SK-N-SH treated with all-trans-retinoic acid at 6 μM for 48 hours (cell line): Measurements from ENCODE around the gene UST.
A peak's percentile ranks its signal among the peaks of the same experiment; 100 is the strongest.
"Not testable (repeated sequence)": the region's sequence is repeated elsewhere in the genome, so short reads cannot be mapped to it uniquely, and the experiment has no call there.

Experiments used
- ATAC-seq: fragments of 200-7000 bp; cut with Tn5 transposase; 3 replicates; pipeline ENCODE4 v1.9.1; 2020; ENCODE audit warnings: mild to moderate bottlenecking, moderate library complexity
- ARNTL ChIP-seq: fragments of 450-650 bp; formaldehyde crosslinking; IDR thresholded peaks from 2 replicates; pipeline ENCODE4 v1.5.0; 2020; ENCODE audit warnings: low read depth, mild to moderate bottlenecking, moderate library complexity, borderline replicate concordance
- BACH2 ChIP-seq: fragments of 250-450 bp; sonication (Bioruptor Pico); IDR thresholded peaks from 2 replicates; pipeline ENCODE4 v1.9.0; 2021; ENCODE audit warnings: mild to moderate bottlenecking, borderline replicate concordance
- CREB5 ChIP-seq: fragments of 250-450 bp; sonication (Bioruptor Pico); IDR thresholded peaks from 2 replicates; pipeline ENCODE4 v1.5.1; 2020; ENCODE audit warnings: low read depth, mild to moderate bottlenecking, moderate library complexity
- CSDC2 ChIP-seq: fragments of 250-450 bp; sonication (Bioruptor Pico); IDR thresholded peaks from 2 replicates; pipeline ENCODE4 v1.5.0; 2020; ENCODE audit warnings: mild to moderate bottlenecking, moderate library complexity
- ESRRG ChIP-seq: fragments of 250-450 bp; sonication (Bioruptor Pico); IDR thresholded peaks from 2 replicates; pipeline ENCODE4 v1.6.1; 2021; ENCODE audit warnings: mild to moderate bottlenecking
- GLIS3 ChIP-seq: fragments of 250-450 bp; sonication (Bioruptor Pico); IDR thresholded peaks from 2 replicates; pipeline ENCODE4 v1.5.0; 2020; ENCODE audit warnings: mild to moderate bottlenecking, moderate library complexity
- ISL1 ChIP-seq: fragments of 250-450 bp; sonication (Bioruptor Pico); IDR thresholded peaks from 2 replicates; pipeline ENCODE4 v2.1.2; 2022; ENCODE audit warnings: mild to moderate bottlenecking, moderate library complexity
- OSR1 ChIP-seq: fragments of 250-450 bp; sonication (Bioruptor Pico); IDR thresholded peaks from 2 replicates; pipeline ENCODE4 v1.8.0; 2022; ENCODE audit warnings: moderate library complexity, mild to moderate bottlenecking, inconsistent platforms
- PPARA ChIP-seq: fragments of 250-450 bp; sonication (Bioruptor Pico); IDR thresholded peaks from 2 replicates; pipeline ENCODE4 v1.5.0; 2020; ENCODE audit warnings: mild to moderate bottlenecking, borderline replicate concordance
- RARB ChIP-seq: fragments of 250-450 bp; sonication (Bioruptor Pico); IDR thresholded peaks from 2 replicates; pipeline ENCODE4 v1.8.0; 2021; ENCODE audit warnings: mild to moderate bottlenecking, moderate library complexity
- SNAI2 ChIP-seq: fragments of 250-450 bp; sonication (Bioruptor Pico); IDR thresholded peaks from 2 replicates; pipeline ENCODE4 v1.5.0; 2020; ENCODE audit warnings: mild to moderate bottlenecking, moderate library complexity
- TCF4 ChIP-seq: fragments of 250-450 bp; sonication (Bioruptor Pico); IDR thresholded peaks from 2 replicates; pipeline ENCODE4 v1.8.0; 2021; ENCODE audit warnings: mild to moderate bottlenecking, moderate library complexity, borderline replicate concordance
- TOX ChIP-seq: fragments of 250-450 bp; sonication (Bioruptor Pico); IDR thresholded peaks from 2 replicates; pipeline ENCODE4 v1.8.0; 2021; ENCODE audit warnings: mild to moderate bottlenecking, moderate library complexity, borderline replicate concordance
- ZC3H10 ChIP-seq: fragments of 250-450 bp; sonication (Bioruptor Pico); IDR thresholded peaks from 2 replicates; pipeline ENCODE4 v1.5.1; 2021; ENCODE audit warnings: mild to moderate bottlenecking, moderate library complexity
- ZFP3 ChIP-seq: fragments of 250-450 bp; sonication (Bioruptor Pico); IDR thresholded peaks from 2 replicates; pipeline ENCODE4 v1.5.0; 2020; ENCODE audit warnings: mild to moderate bottlenecking, moderate library complexity
- ZFP30 ChIP-seq: fragments of 450-650 bp; formaldehyde crosslinking; IDR thresholded peaks from 2 replicates; pipeline ENCODE4 v1.5.0; 2022; ENCODE audit warnings: mild to moderate bottlenecking, moderate library complexity
- ZNF565 ChIP-seq: fragments of 450-650 bp; formaldehyde crosslinking; conservative IDR thresholded peaks from 2 replicates; pipeline ENCODE4 v1.5.0; 2020; ENCODE audit warnings: low read depth, mild to moderate bottlenecking, moderate library complexity
- ZNF70 ChIP-seq: fragments of 450-650 bp; formaldehyde crosslinking; IDR thresholded peaks from 2 replicates; pipeline ENCODE4 v1.5.0; 2020; ENCODE audit warnings: mild to moderate bottlenecking, moderate library complexity
- TF ChIP-seq, protein P1 (sequence below): fragments of 250-450 bp; sonication (Bioruptor Pico); IDR thresholded peaks from 2 replicates; pipeline ENCODE4 v1.5.1; 2021; ENCODE audit warnings: mild to moderate bottlenecking, moderate library complexity
- TF ChIP-seq, protein P2 (sequence below): fragments of 250-450 bp; sonication (Bioruptor Pico); IDR thresholded peaks from 2 replicates; pipeline ENCODE4 v1.5.0; 2020; ENCODE audit warnings: mild to moderate bottlenecking, moderate library complexity
- TF ChIP-seq, protein P3 (sequence below): fragments of 250-450 bp; sonication (Bioruptor Pico); IDR thresholded peaks from 2 replicates; pipeline ENCODE4 v1.8.0; 2021; ENCODE audit warnings: low read depth, mild to moderate bottlenecking, moderate library complexity, borderline replicate concordance

Gene UST

DNA sequence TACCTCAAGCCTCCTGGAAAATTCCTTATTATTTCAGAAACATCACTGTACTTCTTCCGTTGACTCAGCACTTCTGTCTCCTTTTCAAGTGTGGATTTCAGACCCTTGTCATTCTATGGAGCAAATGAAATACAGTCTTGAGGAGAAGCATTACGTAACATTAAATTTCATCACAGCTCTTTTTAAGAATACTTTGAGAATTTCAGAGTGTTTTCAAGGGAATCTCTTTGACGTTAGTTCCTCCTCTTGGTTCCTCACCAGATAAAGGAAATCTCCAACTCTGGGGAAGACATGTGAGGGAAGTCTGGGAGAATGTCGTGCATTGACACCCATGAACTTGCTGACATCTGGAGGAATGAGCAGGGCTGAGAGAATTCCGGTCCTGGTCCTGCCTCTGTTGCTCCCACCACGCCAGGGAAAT is 32.3 kb downstream of the UST start:
- ATAC-seq, result no peak
- TF ChIP-seq PPARA (CRISPR knock-in tag) (no peak), ZFP30 (CRISPR knock-in tag) (no peak), BACH2 (no peak), TOX (no peak), CSDC2 (no peak), ZNF70 (CRISPR knock-in tag) (no peak), ZFP3 (CRISPR knock-in tag) (no peak)
- TF ChIP-seq, protein P1, sequence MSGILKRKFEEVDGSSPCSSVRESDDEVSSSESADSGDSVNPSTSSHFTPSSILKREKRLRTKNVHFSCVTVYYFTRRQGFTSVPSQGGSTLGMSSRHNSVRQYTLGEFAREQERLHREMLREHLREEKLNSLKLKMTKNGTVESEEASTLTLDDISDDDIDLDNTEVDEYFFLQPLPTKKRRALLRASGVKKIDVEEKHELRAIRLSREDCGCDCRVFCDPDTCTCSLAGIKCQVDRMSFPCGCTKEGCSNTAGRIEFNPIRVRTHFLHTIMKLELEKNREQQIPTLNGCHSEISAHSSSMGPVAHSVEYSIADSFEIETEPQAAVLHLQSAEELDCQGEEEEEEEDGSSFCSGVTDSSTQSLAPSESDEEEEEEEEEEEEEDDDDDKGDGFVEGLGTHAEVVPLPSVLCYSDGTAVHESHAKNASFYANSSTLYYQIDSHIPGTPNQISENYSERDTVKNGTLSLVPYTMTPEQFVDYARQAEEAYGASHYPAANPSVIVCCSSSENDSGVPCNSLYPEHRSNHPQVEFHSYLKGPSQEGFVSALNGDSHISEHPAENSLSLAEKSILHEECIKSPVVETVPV (CRISPR knock-in tag), result no peak

DNA sequence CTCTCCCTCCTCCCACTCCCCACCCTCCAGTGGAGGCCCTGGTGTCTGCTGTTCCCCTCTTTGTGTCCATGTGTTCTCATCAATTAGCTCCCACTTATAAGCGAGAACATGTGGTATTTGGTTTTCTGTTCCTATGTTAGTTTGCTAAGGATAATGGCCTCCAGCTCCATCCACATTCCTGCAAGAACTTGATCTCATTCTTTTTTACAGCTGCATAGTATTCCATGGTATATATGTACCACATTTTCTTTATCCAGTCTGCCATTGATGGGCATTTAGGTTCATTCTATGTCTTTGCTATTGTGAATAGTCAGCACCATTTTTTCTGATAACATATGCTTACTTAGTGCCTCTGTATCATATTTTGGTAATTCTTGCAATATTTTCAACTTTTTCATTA is 33.6 kb downstream of the UST start:
- ATAC-seq, result not testable (repeated sequence)

- TF ChIP-seq OSR1 (no peak), TCF4 (no peak), BACH2 (no peak), CSDC2 (no peak), ESRRG (CRISPR knock-in tag) (no peak), ZC3H10 (CRISPR knock-in tag) (no peak), CREB5 (CRISPR knock-in tag) (no peak), ZNF565 (CRISPR knock-in tag) (no peak), GLIS3 (CRISPR knock-in tag) (no peak), PPARA (CRISPR knock-in tag) (no peak), RARB (CRISPR knock-in tag) (no peak), ZFP3 (CRISPR knock-in tag) (no peak), SNAI2 (CRISPR knock-in tag) (no peak), ARNTL (CRISPR knock-in tag) (no peak), ZNF70 (CRISPR knock-in tag) (no peak)
- TF ChIP-seq, protein P2, sequence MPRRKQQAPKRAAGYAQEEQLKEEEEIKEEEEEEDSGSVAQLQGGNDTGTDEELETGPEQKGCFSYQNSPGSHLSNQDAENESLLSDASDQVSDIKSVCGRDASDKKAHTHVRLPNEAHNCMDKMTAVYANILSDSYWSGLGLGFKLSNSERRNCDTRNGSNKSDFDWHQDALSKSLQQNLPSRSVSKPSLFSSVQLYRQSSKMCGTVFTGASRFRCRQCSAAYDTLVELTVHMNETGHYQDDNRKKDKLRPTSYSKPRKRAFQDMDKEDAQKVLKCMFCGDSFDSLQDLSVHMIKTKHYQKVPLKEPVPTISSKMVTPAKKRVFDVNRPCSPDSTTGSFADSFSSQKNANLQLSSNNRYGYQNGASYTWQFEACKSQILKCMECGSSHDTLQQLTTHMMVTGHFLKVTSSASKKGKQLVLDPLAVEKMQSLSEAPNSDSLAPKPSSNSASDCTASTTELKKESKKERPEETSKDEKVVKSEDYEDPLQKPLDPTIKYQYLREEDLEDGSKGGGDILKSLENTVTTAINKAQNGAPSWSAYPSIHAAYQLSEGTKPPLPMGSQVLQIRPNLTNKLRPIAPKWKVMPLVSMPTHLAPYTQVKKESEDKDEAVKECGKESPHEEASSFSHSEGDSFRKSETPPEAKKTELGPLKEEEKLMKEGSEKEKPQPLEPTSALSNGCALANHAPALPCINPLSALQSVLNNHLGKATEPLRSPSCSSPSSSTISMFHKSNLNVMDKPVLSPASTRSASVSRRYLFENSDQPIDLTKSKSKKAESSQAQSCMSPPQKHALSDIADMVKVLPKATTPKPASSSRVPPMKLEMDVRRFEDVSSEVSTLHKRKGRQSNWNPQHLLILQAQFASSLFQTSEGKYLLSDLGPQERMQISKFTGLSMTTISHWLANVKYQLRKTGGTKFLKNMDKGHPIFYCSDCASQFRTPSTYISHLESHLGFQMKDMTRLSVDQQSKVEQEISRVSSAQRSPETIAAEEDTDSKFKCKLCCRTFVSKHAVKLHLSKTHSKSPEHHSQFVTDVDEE (CRISPR knock-in tag), result no peak
- TF ChIP-seq, protein P1 (CRISPR knock-in tag), result no peak
- TF ChIP-seq, protein P3, sequence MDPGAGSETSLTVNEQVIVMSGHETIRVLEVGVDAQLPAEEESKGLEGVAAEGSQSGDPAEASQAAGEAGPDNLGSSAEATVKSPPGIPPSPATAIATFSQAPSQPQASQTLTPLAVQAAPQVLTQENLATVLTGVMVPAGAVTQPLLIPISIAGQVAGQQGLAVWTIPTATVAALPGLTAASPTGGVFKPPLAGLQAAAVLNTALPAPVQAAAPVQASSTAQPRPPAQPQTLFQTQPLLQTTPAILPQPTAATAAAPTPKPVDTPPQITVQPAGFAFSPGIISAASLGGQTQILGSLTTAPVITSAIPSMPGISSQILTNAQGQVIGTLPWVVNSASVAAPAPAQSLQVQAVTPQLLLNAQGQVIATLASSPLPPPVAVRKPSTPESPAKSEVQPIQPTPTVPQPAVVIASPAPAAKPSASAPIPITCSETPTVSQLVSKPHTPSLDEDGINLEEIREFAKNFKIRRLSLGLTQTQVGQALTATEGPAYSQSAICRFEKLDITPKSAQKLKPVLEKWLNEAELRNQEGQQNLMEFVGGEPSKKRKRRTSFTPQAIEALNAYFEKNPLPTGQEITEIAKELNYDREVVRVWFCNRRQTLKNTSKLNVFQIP (CRISPR knock-in tag), result no peak
- no peak for ATAC-seq
These were observed 34.1 kb downstream of the UST start for GRCh38 chr6:148780918-148781436.

GRCh38 chr6:148789948-148790347 is 43.1 kb downstream of the UST start:
- peak; percentile 49 for ATAC-seq
- TF ChIP-seq ZNF565 (CRISPR knock-in tag) (no peak), TCF4 (no peak), ZFP30 (CRISPR knock-in tag) (no peak), PPARA (CRISPR knock-in tag) (no peak), ARNTL (CRISPR knock-in tag) (no peak), CREB5 (CRISPR knock-in tag) (no peak), ISL1 (CRISPR knock-in tag) (no peak)
- TF ChIP-seq, protein P1 (CRISPR knock-in tag), result no peak
- TF ChIP-seq, protein P2 (CRISPR knock-in tag), result no peak
